Naive thymus-derived CD4-positive, alpha-beta T cell (primary cell): ENCODE data around the gene CRELD1. TPM values are rescaled to one million over a fixed set of nuclear protein-coding genes. Genes with fewer than 3 reads are reported as not detected.

Source experiments
- ATAC-seq: fragments of 150-1000 bp; cut with Tn5 transposase; 2 replicates; pipeline ENCODE4 v1.10.0; 2021; ENCODE audit warnings: mild to moderate bottlenecking, moderate library complexity
- CTCF ChIA-PET: fragments of 350-600 bp; sonication (Branson Sonifier 250); formaldehyde crosslinking; loops from one replicate; lab custom pipeline; 2021; ENCODE audit warnings: antibody characterized with exemption; lab: Charles Lee
- POLR2A ChIA-PET: fragments of 350-600 bp; sonication (Branson Sonifier 250); formaldehyde crosslinking; loops from one replicate; lab custom pipeline; 2021; ENCODE audit warnings: antibody characterized with exemption, inconsistent platforms; lab: Charles Lee
- DNase-seq, 9 donors: peaks; one replicate each; pipeline versions ENCODE4 v3.0.0 to v3.0.0-alpha.2; 2020 to 2022; ENCODE audit warnings: mixed read lengths in 1 of 9
- H3K27ac ChIP-seq: one replicate; pipeline ENCODE4 v1.7.0; 2013; ENCODE audit warnings: mild to moderate bottlenecking, low read depth, low read length, moderate library complexity
- H3K27me3 ChIP-seq, 2 donors: one replicate each; pipeline ENCODE4 v1.7.0; 2013; ENCODE audit warnings: low read length in 2 of 2, mild to moderate bottlenecking in 2 of 2, moderate library complexity in 2 of 2; ENCODE audit not compliant: control insufficient read depth in 2 of 2, insufficient read depth in 2 of 2
- H3K36me3 ChIP-seq, 3 experiments: 1 replicate in 2 of 3; 2 replicates in 1 of 3; pipeline ENCODE4 v1.7.0; 2013; ENCODE audit warnings: low read length in 3 of 3, mild to moderate bottlenecking in 3 of 3, moderate library complexity in 1 of 3; ENCODE audit not compliant: insufficient read depth in 3 of 3, control insufficient read depth in 2 of 3
- H3K4me1 ChIP-seq, 2 donors: one replicate each; pipeline ENCODE4 v1.7.0; 2013; ENCODE audit warnings: low read length in 2 of 2, mild to moderate bottlenecking in 2 of 2, moderate library complexity in 1 of 2; ENCODE audit not compliant: control insufficient read depth in 2 of 2, insufficient read depth in 2 of 2
- H3K4me3 ChIP-seq: 2 replicates; pipeline ENCODE4 v1.7.0; 2013; ENCODE audit warnings: mild to moderate bottlenecking, low read length
- H3K9me3 ChIP-seq, 3 experiments: 1 replicate in 2 of 3; 2 replicates in 1 of 3; pipeline ENCODE4 v1.7.0; 2013; ENCODE audit warnings: low read length in 3 of 3; ENCODE audit not compliant: control insufficient read depth in 2 of 3
- H3K27ac Mint-ChIP-seq, 9 donors: one replicate each; pipeline ENCODE4 v1.8.0; 2020 to 2022; ENCODE audit warnings: mixed read lengths in 9 of 9, mild to moderate bottlenecking in 8 of 9, moderate library complexity in 5 of 9, inconsistent platforms in 2 of 9
- H3K27me3 Mint-ChIP-seq, 5 donors: one replicate each; pipeline ENCODE4 v1.8.0; 2021 to 2022; ENCODE audit warnings: mixed read lengths in 5 of 5, mild to moderate bottlenecking in 1 of 5
- H3K36me3 Mint-ChIP-seq, 5 donors: one replicate each; pipeline ENCODE4 v1.8.0; 2020 to 2022; ENCODE audit warnings: mixed read lengths in 5 of 5, mild to moderate bottlenecking in 3 of 5, inconsistent platforms in 1 of 5
- H3K4me1 Mint-ChIP-seq, 7 donors: one replicate each; pipeline ENCODE4 v1.8.0; 2020 to 2022; ENCODE audit warnings: mixed read lengths in 7 of 7, mild to moderate bottlenecking in 3 of 7, inconsistent platforms in 1 of 7
- H3K4me3 Mint-ChIP-seq, 10 donors: one replicate each; pipeline ENCODE4 v1.8.0; 2020 to 2022; ENCODE audit warnings: mild to moderate bottlenecking in 10 of 10, mixed read lengths in 10 of 10, moderate library complexity in 6 of 10, inconsistent platforms in 2 of 10
- H3K9me3 Mint-ChIP-seq, 11 donors: one replicate each; pipeline ENCODE4 v1.8.0; 2020 to 2022; ENCODE audit warnings: mixed read lengths in 11 of 11, mild to moderate bottlenecking in 4 of 11, inconsistent platforms in 1 of 11, moderate library complexity in 1 of 11
- intact Hi-C, 2 donors: fragments of 100-400 bp; cut with micrococcal nuclease; formaldehyde crosslinking; loops; one replicate each; pipeline ENCODE4 v1.15.1; 2023
- polyA plus RNA-seq, 2 donors: library from polyadenylated mRNA; unstranded; fragments of 300-500 nt; fragmentation: Illumina TruSeq; gene quantifications; one replicate each; pipeline ENCODE4 v1.2.3, GENCODE V29; 2021
- total RNA-seq, 6 experiments: library from RNA in 5 of 6; stranded (reverse) in 5 of 6; gene quantifications; 1 replicate in 5 of 6; 2 replicates in 1 of 6; pipeline ENCODE4 v1.2.3 and lab custom pipeline; 2021 to 2026

CRELD1 gene
- total and polyA plus RNA-seq, 7 experiments from 2014 or later: 21.0 to 64.9 (median 30.1) TPM

DNA sequence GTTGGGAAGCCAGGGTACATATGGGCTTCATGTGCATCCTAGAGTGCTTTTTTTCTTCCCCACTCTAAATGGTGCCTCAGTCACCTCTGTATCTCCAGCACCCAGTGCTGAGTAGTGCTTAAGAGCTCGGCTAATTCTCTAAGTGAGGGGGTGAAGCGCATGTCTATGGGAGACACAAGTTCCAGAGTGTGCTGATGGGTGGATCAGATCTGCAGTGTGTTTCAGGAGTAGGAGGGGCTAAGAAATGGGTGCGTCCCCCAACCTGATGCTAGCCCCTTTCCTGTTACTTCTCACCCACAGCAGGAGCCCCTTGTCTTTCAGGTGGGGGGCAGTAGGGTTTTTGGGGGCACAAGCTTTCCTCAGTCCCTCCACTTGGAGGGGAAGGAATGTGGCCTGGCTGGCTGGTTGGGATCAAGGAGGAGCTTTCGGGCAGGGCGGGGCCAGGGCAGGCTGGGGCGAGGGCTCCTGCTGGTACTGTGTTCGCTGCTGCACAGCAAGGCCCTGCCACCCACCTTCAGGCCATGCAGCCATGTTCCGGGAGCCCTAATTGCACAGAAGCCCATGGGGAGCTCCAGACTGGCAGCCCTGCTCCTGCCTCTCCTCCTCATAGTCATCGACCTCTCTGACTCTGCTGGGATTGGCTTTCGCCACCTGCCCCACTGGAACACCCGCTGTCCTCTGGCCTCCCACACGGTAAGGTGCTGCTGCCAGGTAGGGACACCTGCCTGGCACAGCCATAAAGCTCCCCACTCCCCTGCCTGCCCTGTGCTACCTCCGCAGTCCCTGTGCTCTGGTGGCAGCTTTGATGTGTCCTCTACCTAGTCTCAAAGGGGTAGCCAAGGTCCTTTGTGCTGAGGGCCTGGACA, 31.0 kb upstream of the CRELD1 start, which contains the start of gene IL17RE:
TSS of gene IL17RE (plus strand) at position 477 of the 866 bp plus-strand sequence. CDS start at position 562, 85 bp downstream.
- H3K9me3 Mint-ChIP-seq: no peaks in the 10 kb centered on the region
- Histone ChIP-seq H3K9me3 (no peaks in the 10 kb centered on the region), H3K36me3 (no peaks in the 10 kb centered on the region), H3K27me3 (no peaks in the 10 kb centered on the region), H3K4me3 (no peak within 1 kb of the TSS), H3K4me1 (peaks cover 10 to 13% of the 10 kb centered on the region in 2 donors), H3K27ac (no peak within 1 kb of the TSS)
- ChIA-PET POLR2A (interaction anchor here (1.0 to 2.1 kb wide), 4 partner anchors 9 to 31 kb away, joined by 3 to 10 read pairs (median 4); partner anchors contain the start of genes CRELD1 and JAGN1), CTCF (interaction anchor here (0.6 to 0.8 kb wide), 2 partner anchors 9 to 292 kb away, joined by 3 read pairs; no protein-coding TSS in a partner anchor)
- H3K4me3 Mint-ChIP-seq: peak within 1 kb of the TSS in 7 of 10 donors; percentile 23 to 66 (median 37)
- H3K27me3 Mint-ChIP-seq: no peaks in the 10 kb centered on the region
- intact Hi-C loops: loop anchor here in 1 of 2 donors (1.0 kb wide), 2 partner anchors 12 to 125 kb away; partner anchors contain the start of gene JAGN1
- H3K27ac Mint-ChIP-seq: peak within 1 kb of the TSS in 4 of 9 donors; percentile 42 to 76 (median 62)
- H3K36me3 Mint-ChIP-seq: peaks cover 0 to 1% (median 0%) of the 10 kb centered on the region in 5 donors
- DNase-seq: no peak
- H3K4me1 Mint-ChIP-seq: peaks cover 18 to 42% (median 32%) of the 10 kb centered on the region in 7 donors
- peak; percentile 38 for ATAC-seq

DNA sequence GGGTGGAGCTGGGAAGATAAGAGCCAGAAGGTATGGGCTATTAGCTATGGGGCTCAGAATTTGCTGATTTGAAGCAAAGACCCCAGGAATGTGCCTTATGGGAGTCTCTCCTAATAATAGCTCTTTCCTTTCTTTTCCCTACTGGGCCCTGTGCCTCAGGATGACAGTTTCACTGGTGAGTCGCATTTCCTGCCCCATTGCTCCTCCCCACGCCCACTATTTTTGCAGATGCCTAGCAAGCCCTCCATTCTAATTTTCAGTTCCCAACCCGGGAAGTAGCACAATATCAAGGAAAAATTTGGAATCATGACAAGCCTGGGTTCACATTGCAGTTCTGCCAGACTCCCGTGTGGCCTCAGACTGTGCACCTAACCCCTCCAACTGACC, 30.4 kb upstream of the CRELD1 start:
- ChIA-PET POLR2A (interaction anchor here (1.1 to 2.1 kb wide), 2 partner anchors 12 to 14 kb away, joined by 3 to 10 read pairs; partner anchors contain the start of gene JAGN1), CTCF (interaction anchor here (0.8 kb wide), 1 partner anchor 10 kb away, joined by 3 read pairs; no protein-coding TSS in a partner anchor)
- intact Hi-C loops: no loop called here
- no peaks in the 10 kb centered on the region for H3K36me3 Mint-ChIP-seq
- peaks cover 17 to 36% (median 26%) of the 10 kb centered on the region in 7 donors for H3K4me1 Mint-ChIP-seq
- Histone ChIP-seq H3K27me3 (no peaks in the 10 kb centered on the region), H3K27ac (no peak overlapping the region), H3K4me3 (no peak overlapping the region), H3K4me1 (peaks cover 10 to 13% of the 10 kb centered on the region in 2 donors), H3K36me3 (no peaks in the 10 kb centered on the region), H3K9me3 (no peaks in the 10 kb centered on the region)
- H3K9me3 Mint-ChIP-seq: no peaks in the 10 kb centered on the region
- no peak for DNase-seq
- no peaks in the 10 kb centered on the region for H3K27me3 Mint-ChIP-seq
- peak overlapping the region in 4 of 9 donors; percentile 31 to 61 (median 49) for H3K27ac Mint-ChIP-seq
- peak overlapping the region in 3 of 10 donors; percentile 9 to 61 (median 40) for H3K4me3 Mint-ChIP-seq
- no peak for ATAC-seq

DNA sequence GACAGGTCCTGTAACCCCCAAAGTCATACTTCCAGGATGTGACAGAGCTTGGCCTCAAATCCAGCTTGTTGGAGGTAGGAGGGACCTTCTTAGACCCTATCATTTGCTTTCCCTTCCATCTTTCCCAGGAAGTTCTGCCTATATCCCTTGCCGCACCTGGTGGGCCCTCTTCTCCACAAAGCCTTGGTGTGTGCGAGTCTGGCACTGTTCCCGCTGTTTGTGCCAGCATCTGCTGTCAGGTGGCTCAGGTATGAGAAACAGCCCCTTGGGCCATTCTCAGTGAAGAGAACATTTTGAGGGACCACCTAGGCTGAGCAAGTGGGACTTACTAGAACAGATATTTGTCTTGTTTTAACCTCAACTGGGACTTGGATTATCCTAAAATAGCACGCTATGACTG, 29.7 kb upstream of the CRELD1 start:
- Mint-ChIP-seq H3K36me3 (no peaks in the 10 kb centered on the region), H3K9me3 (no peaks in the 10 kb centered on the region), H3K4me3 (peak overlapping the region in 1 of 10 donors; percentile 33), H3K4me1 (peaks cover 14 to 30% (median 24%) of the 10 kb centered on the region in 7 donors), H3K27me3 (no peaks in the 10 kb centered on the region), H3K27ac (no peak overlapping the region)
- ATAC-seq (no peak), DNase-seq (no peak)
- ChIA-PET POLR2A (no interaction called here), CTCF (interaction anchor here (0.7 kb wide), 1 partner anchor 327 kb away, joined by 3 read pairs; no protein-coding TSS in a partner anchor)
- H3K27ac ChIP-seq: no peak overlapping the region
- H3K27me3 ChIP-seq: no peaks in the 10 kb centered on the region
- peaks cover 10 to 13% of the 10 kb centered on the region in 2 donors for H3K4me1 ChIP-seq
- H3K9me3 ChIP-seq: no peaks in the 10 kb centered on the region
- no peaks in the 10 kb centered on the region for H3K36me3 ChIP-seq
- H3K4me3 ChIP-seq: no peak overlapping the region
- intact Hi-C loops: no loop called here

DNA sequence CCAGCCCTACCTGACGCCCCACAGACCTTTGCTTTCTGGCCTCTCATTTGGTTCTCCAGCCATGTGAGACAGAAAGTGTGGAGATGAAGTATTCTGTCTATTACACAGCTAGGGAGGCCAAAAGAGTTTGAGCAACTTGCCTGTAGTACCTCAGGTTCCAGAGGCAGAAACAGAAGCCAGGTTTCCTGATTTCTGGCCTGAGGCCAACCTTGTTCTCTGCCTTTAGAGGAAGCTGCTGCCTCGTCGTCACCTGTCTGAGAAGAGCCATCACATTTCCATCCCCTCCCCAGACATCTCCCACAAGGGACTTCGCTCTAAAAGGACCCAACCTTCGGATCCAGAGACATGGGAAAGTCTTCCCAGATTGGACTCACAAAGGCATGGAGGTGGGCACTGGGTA, 27.2 kb upstream of the CRELD1 start:
- no peaks in the 10 kb centered on the region for H3K27me3 ChIP-seq
- no peak overlapping the region for H3K27ac ChIP-seq
- H3K9me3 ChIP-seq: no peaks in the 10 kb centered on the region
- H3K4me3 ChIP-seq: no peak overlapping the region
- Mint-ChIP-seq H3K27ac (no peak overlapping the region), H3K36me3 (no peaks in the 10 kb centered on the region), H3K9me3 (no peaks in the 10 kb centered on the region), H3K4me1 (peaks cover 14 to 34% (median 20%) of the 10 kb centered on the region in 7 donors), H3K4me3 (no peak overlapping the region), H3K27me3 (peaks cover 0 to 5% (median 0%) of the 10 kb centered on the region in 5 donors)
- no peaks in the 10 kb centered on the region for H3K36me3 ChIP-seq
- ChIA-PET CTCF (no interaction called here), POLR2A (no interaction called here)
- intact Hi-C loops: no loop called here
- DNase-seq (no peak), ATAC-seq (no peak)
- H3K4me1 ChIP-seq: peaks cover 10 to 13% of the 10 kb centered on the region in 2 donors

DNA sequence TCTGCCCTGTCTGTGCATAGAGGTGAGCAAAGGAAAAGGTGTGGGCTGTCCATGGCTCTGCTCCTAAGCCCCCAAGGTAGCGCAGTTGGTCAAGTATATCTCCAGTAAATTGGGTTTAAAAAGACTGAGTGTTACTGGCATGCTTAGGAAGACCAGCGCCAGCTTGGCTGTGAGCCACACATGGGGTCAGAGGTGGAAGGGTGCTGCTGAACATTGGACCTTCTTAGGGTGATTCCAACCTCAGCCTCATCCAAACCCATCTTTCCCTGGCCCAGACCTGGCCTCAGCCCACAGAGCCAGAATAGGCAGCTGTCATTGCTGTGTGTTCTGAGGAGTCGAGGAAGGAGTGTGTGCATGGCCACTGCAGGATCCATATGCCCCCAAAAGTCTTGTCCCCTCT, 25.3 kb upstream of the CRELD1 start:
- intact Hi-C loops: no loop called here
- Histone ChIP-seq H3K27me3 (no peaks in the 10 kb centered on the region), H3K9me3 (no peaks in the 10 kb centered on the region), H3K36me3 (no peaks in the 10 kb centered on the region), H3K4me1 (no peaks in the 10 kb centered on the region), H3K27ac (no peak overlapping the region), H3K4me3 (no peak overlapping the region)
- no peak overlapping the region for H3K4me3 Mint-ChIP-seq
- CTCF ChIA-PET: no interaction called here
- H3K4me1 Mint-ChIP-seq: peaks cover 3 to 22% (median 6%) of the 10 kb centered on the region in 7 donors
- H3K9me3 Mint-ChIP-seq: no peaks in the 10 kb centered on the region
- H3K36me3 Mint-ChIP-seq: no peaks in the 10 kb centered on the region
- DNase-seq (no peak), ATAC-seq (no peak)
- POLR2A ChIA-PET: interaction anchor here (0.5 kb wide), 1 partner anchor 50 kb away, joined by 4 read pairs; no protein-coding TSS in a partner anchor
- H3K27ac Mint-ChIP-seq: no peak overlapping the region
- H3K27me3 Mint-ChIP-seq: peaks cover 0 to 5% (median 0%) of the 10 kb centered on the region in 5 donors

DNA sequence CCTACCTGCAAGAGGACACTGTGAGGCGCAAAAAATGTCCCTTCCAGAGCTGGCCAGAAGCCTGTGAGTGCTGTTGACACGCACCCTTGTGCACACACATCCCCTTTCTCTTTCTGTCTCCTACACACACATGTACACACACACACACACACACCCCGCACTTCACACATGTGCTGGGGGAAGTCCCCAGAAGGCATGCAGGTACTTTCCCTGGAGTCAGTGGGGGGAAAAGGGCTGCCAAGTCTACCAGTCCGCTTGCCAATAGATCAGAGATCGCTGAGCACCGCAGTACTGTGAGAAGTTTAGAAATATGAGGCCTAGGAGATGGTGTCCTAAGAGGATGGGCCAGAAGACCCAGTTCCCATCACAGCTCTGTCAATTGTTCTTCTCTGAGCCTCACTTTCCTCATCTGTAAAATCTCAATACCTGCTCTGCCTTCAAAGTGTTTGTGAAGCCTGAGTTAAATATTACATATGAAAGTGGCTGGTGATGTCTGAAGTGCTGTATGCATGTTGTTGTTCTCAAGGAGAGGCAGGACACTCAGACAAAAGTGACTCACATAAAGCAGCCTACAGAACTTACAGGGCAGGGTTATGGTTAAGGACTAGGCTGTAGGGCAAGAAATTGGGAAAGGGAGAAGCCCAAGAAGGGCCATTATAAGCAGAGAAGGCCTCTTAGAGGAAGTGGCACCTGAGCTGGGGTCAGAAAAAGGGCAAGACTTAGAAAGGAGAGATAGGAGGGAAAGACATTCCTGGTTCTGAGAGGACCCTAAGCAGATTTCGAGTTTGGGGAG, 24.2 kb upstream of the CRELD1 start:
- intact Hi-C loops: no loop called here
- DNase-seq: no peak

More for the DNA sequence above, 24.2 kb upstream of the CRELD1 start:
- Mint-ChIP-seq H3K27ac (no peak overlapping the region), H3K36me3 (no peaks in the 10 kb centered on the region), H3K4me1 (peaks cover 0 to 15% (median 0%) of the 10 kb centered on the region in 7 donors), H3K4me3 (no peak overlapping the region), H3K9me3 (no peaks in the 10 kb centered on the region), H3K27me3 (peaks cover 0 to 5% (median 0%) of the 10 kb centered on the region in 5 donors)
- Histone ChIP-seq H3K27ac (no peak overlapping the region), H3K36me3 (no peaks in the 10 kb centered on the region), H3K27me3 (no peaks in the 10 kb centered on the region), H3K4me3 (no peak overlapping the region), H3K4me1 (no peaks in the 10 kb centered on the region), H3K9me3 (no peaks in the 10 kb centered on the region)
- ATAC-seq: no peak
- ChIA-PET CTCF (no interaction called here), POLR2A (no interaction called here)
